Vagina (tissue), 2 donors: ENCODE measurements around the gene CSTF3. TPM values are rescaled to one million over a fixed set of nuclear protein-coding genes. Genes with fewer than 3 reads are reported as not detected.

Experiments
- DNase-seq, 2 donors: peaks; one replicate each; pipeline ENCODE4 v3.0.0-alpha.2; 2017; ENCODE audit errors: extremely low spot score in 2 of 2
- H3K27ac ChIP-seq: fragments of 200-600 bp; sonication (generic); one replicate; pipeline ENCODE4 v1.5.1; 2019
- H3K27me3 ChIP-seq: fragments of 200-600 bp; sonication (generic); one replicate; pipeline ENCODE4 v1.5.1; 2019
- H3K36me3 ChIP-seq, 2 donors: fragments of 200-600 bp; sonication (generic); one replicate each; pipeline ENCODE4 v1.5.1; 2017 to 2019
- H3K4me1 ChIP-seq: fragments of 200-600 bp; sonication (generic); one replicate; pipeline ENCODE4 v1.5.1; 2019
- H3K4me3 ChIP-seq, 2 donors: fragments of 200-600 bp; sonication (generic); 1 replicate in 1 of 2; 2 replicates in 1 of 2; pipeline ENCODE4 v1.5.1; 2016 to 2019
- H3K9me3 ChIP-seq: fragments of 200-600 bp; sonication (generic); one replicate; pipeline ENCODE4 v1.5.1; 2019
- CTCF ChIP-seq, 3 experiments: fragments of 450-650 bp in 2 of 3; fragments of 200-600 bp in 1 of 3; sonication (generic) in 1 of 3; IDR thresholded peaks; one replicate each; pipeline ENCODE4 v1.5.1; 2017 to 2019; ENCODE audit warnings: antibody characterized with exemption in 3 of 3, mild to moderate bottlenecking in 2 of 3, moderate library complexity in 2 of 3
- POLR2A ChIP-seq, 2 donors: fragments of 450-650 bp; IDR thresholded peaks; one replicate each; pipeline ENCODE4 v1.6.1; 2017; ENCODE audit warnings: antibody characterized with exemption in 2 of 2, mild to moderate bottlenecking in 2 of 2, moderate library complexity in 2 of 2
- POLR2AphosphoS5 ChIP-seq, 2 donors: sonication (generic); formaldehyde crosslinking; IDR thresholded peaks; one replicate each; pipeline ENCODE4 v1.9.0; 2017; ENCODE audit warnings: antibody characterized with exemption in 2 of 2, mild to moderate bottlenecking in 2 of 2, low read depth in 1 of 2; ENCODE audit not compliant: insufficient read depth in 1 of 2
- intact Hi-C: fragments of 100-400 bp; cut with DNase I; formaldehyde crosslinking; loops from one replicate; pipeline ENCODE4 v1.15.1; 2023
- total RNA-seq: library from RNA; depleted of rRNA; stranded (reverse); fragments of >200 nt; gene quantifications from one replicate; pipeline ENCODE4 v1.2.3, GENCODE V29; 2016

Gene CSTF3
- total RNA-seq, 1 donor from 2014 or later = 13.3 TPM

DNA sequence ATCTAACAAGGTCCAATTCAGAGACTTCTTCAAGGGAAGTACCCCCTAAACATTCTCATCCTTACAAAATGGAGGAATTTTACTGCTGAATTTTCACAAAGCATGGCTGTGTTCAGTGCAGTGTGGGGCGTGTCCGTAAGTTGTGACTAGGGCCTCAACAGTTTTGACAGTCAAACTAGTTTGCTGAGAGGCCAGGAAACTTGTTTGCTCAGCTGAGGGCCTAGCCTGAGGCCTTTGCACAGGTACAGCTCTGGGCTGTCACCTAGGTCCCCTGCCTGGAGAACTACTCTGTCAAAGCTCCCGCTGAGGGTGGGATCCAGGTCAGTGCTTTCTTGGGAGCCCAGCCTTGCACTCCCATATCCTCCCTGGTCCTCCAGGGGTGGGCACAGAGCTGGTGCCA is 94.0 kb downstream of the CSTF3 start:
- Histone ChIP-seq H3K4me3 (no peak overlapping the region), H3K36me3 (peaks cover 0 to 51% of the 10 kb centered on the region in 2 donors), H3K27ac (no peak overlapping the region), H3K27me3 (no peaks in the 10 kb centered on the region), H3K9me3 (no peaks in the 10 kb centered on the region), H3K4me1 (peaks cover 27% of the 10 kb centered on the region)
- no peak for TF ChIP-seq CTCF (IDR thresholded peaks at IDR 0.05)
- peak in 1 of 2 donors; percentile 49 for DNase-seq
- intact Hi-C loops = loop anchor here (5.0 kb wide), 1 partner anchor 105 kb away; no protein-coding TSS in a partner anchor

DNA sequence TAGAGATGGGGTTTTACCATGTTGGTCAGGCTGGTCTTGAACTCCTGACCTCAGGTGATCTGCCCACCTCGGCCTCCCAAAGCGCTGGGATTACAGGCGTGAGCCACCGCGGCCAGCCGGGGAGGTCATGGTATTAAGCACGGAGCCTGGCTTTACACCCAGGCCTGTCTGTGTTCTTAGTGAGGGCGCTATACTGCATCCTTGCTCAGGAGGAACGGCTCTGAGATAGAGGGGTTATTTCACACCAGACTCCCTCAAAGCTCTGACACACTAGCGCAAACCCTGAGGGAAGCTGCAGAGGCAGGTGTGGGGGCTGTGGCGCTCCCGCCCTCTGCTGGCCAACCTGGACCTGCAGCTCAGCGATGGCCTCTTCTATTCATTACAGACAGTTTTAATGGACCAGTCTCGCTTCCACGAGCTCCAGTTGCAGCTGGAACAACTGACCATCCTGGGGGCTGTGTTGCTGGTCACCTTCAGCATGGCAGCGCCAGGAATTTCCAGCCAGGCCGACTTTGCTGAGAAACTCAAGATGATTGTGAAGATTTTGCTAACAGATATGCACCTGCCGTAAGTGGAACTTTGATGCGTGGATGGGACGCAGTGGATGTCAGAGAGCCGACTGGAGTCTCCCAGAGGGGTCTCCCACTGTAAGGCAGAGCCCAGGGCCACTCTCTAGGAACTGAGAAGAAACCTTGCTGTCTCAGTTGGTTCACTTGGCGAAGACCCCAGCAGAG is 95.7 kb downstream of the CSTF3 start:
- TF ChIP-seq POLR2AphosphoS5 (IDR thresholded peaks at IDR 0.05; ENCODE audit: insufficient read depth in 1 of 2, low read depth in 1 of 2) (no peak), CTCF (IDR thresholded peaks at IDR 0.05) (peak; percentile 35 to 75 (median 72))
- Histone ChIP-seq H3K27ac (no peak overlapping the region), H3K27me3 (no peaks in the 10 kb centered on the region), H3K36me3 (peaks cover 0 to 53% of the 10 kb centered on the region in 2 donors), H3K4me1 (peaks cover 44% of the 10 kb centered on the region), H3K4me3 (no peak overlapping the region), H3K9me3 (no peaks in the 10 kb centered on the region)
- intact Hi-C loops = loop anchor here (5.0 kb wide), 1 partner anchor 103 kb away; no protein-coding TSS in a partner anchor
- DNase-seq = peak in 1 of 2 donors; percentile 71

- H3K36me3 ChIP-seq = peaks cover 0 to 51% of the 10 kb centered on the region in 2 donors
- TF ChIP-seq POLR2A (IDR thresholded peaks at IDR 0.05) = no peak
- H3K4me3 ChIP-seq = no peak overlapping the region
- H3K27me3 ChIP-seq = no peaks in the 10 kb centered on the region
- no peaks in the 10 kb centered on the region for H3K9me3 ChIP-seq
- intact Hi-C loops = loop anchor here (5.0 kb wide), 1 partner anchor 103 kb away; no protein-coding TSS in a partner anchor
- no peak overlapping the region for H3K27ac ChIP-seq
- peaks cover 50% of the 10 kb centered on the region for H3K4me1 ChIP-seq
- DNase-seq = peak in 1 of 2 donors; percentile 70
These were observed 96.4 kb downstream of the CSTF3 start for GRCh38 chr11:33064866-33065265.

GRCh38 chr11:33064033-33064825 is 97.1 kb downstream of the CSTF3 start:
- Histone ChIP-seq H3K9me3 (no peaks in the 10 kb centered on the region), H3K4me1 (peaks cover 51% of the 10 kb centered on the region), H3K27ac (peak overlapping the region; percentile 59), H3K27me3 (no peaks in the 10 kb centered on the region), H3K4me3 (no peak overlapping the region), H3K36me3 (peaks cover 0 to 50% of the 10 kb centered on the region in 2 donors)
- DNase-seq = peak in 1 of 2 donors; percentile 60
- intact Hi-C loops = no loop called here
- TF ChIP-seq CTCF (IDR thresholded peaks at IDR 0.05) (no peak), POLR2A (IDR thresholded peaks at IDR 0.05) (no peak), POLR2AphosphoS5 (IDR thresholded peaks at IDR 0.05; ENCODE audit: insufficient read depth in 1 of 2, low read depth in 1 of 2) (no peak)

GRCh38 chr11:33063326-33063881 is 97.9 kb downstream of the CSTF3 start:
- H3K27ac ChIP-seq = peak overlapping the region; percentile 59
- H3K27me3 ChIP-seq = no peaks in the 10 kb centered on the region
- no peak for TF ChIP-seq POLR2AphosphoS5 (IDR thresholded peaks at IDR 0.05; ENCODE audit: insufficient read depth in 1 of 2, low read depth in 1 of 2)
- no peak for TF ChIP-seq POLR2A (IDR thresholded peaks at IDR 0.05)
- no peak for TF ChIP-seq CTCF (IDR thresholded peaks at IDR 0.05)
- DNase-seq = peak in 1 of 2 donors; percentile 13
- intact Hi-C loops = no loop called here
- no peak overlapping the region for H3K4me3 ChIP-seq
- H3K36me3 ChIP-seq = peaks cover 0 to 52% of the 10 kb centered on the region in 2 donors
- H3K9me3 ChIP-seq = no peaks in the 10 kb centered on the region
- peaks cover 51% of the 10 kb centered on the region for H3K4me1 ChIP-seq
